K562 (cell line): Measurements from ENCODE around the gene PDIA2. TPM values are rescaled to one million over a fixed set of nuclear protein-coding genes. Genes with fewer than 3 reads are reported as not detected.

Source experiments
- ATAC-seq: fragments of 200-7000 bp; cut with Tn5 transposase; 3 replicates; pipeline ENCODE4 v1.9.1; 2020; ENCODE audit warnings: moderate library complexity
- BruUV-seq: library from RNA; stranded (reverse); fragments of 400-500 nt; replicated peaks from 2 replicates; lab custom pipeline; 2021; lab: Mats Ljungman, UMichigan
- CTCF ChIA-PET: fragments of 300-600 bp; formaldehyde crosslinking; extraction: SDS; loops from one replicate; lab custom pipeline; 2021; ENCODE audit warnings: low intra/inter-chr PET ratio; lab: Yijun Ruan, JAX
- POLR2A ChIA-PET: fragments of 300-600, 350-650 bp; sonication (Branson Sonifier 250); formaldehyde crosslinking; extraction: SDS; loops from one replicate; lab custom pipeline; 2021; ENCODE audit warnings: antibody characterized with exemption, inconsistent platforms; lab: Yijun Ruan, JAX
- DNase-seq, 4 experiments: peaks; one replicate each; pipeline versions ENCODE4 v3.0.0 to v3.0.0-alpha.2; 2011 to 2018; ENCODE audit warnings: low spot score in 3 of 4, mixed read lengths in 3 of 4; ENCODE audit errors: extremely low read depth in 1 of 4
- FAIRE-seq: peaks from 2 replicates; lab custom pipeline; 2011; peaks lifted over from hg19 to GRCh38; lab: Jason Lieb, UNC
- H2AFZ ChIP-seq: 2 replicates; pipeline ENCODE4 v1.6.0; 2011; ENCODE audit warnings: low read depth, low read length, control low read depth, inconsistent platforms
- H3K27ac ChIP-seq: fragments of 200-600 bp; 3 replicates; pipeline ENCODE4 v1.8.0; 2011; ENCODE audit warnings: low read depth, mild to moderate bottlenecking, control low read depth, inconsistent platforms, low read length, moderate library complexity, mixed read lengths; ENCODE audit errors: extremely low read depth
- H3K27me3 ChIP-seq, 2 experiments: fragments of 300-600 bp in 1 of 2; 2 replicates in 1 of 2; 3 replicates in 1 of 2; pipeline versions ENCODE4 v1.6.0 to v1.8.0; 2011; ENCODE audit warnings: inconsistent platforms in 2 of 2, low read length in 2 of 2, mild to moderate bottlenecking in 1 of 2, mixed read lengths in 1 of 2, moderate library complexity in 1 of 2; ENCODE audit not compliant: control insufficient read depth in 2 of 2, insufficient read depth in 2 of 2
- H3K36me3 ChIP-seq: fragments of 300-600 bp; 3 replicates; pipeline ENCODE4 v1.8.0; 2011; ENCODE audit warnings: mild to moderate bottlenecking, low read length, inconsistent platforms; ENCODE audit not compliant: control insufficient read depth, insufficient read depth
- H3K4me1 ChIP-seq, 2 experiments: fragments of 200-600 bp in 1 of 2; replicated peaks in 1 of 2; 2 replicates in 1 of 2; 3 replicates in 1 of 2; pipeline versions ENCODE4 v1.5.1 to v1.8.0; 2011; ENCODE audit warnings: inconsistent platforms in 2 of 2, low read length in 2 of 2, mild to moderate bottlenecking in 1 of 2, mixed read lengths in 1 of 2, moderate library complexity in 1 of 2; ENCODE audit not compliant: control insufficient read depth in 2 of 2, insufficient read depth in 2 of 2
- H3K4me2 ChIP-seq: 2 replicates; pipeline ENCODE4 v1.6.1; 2011; ENCODE audit warnings: low read length, control low read depth, inconsistent platforms, mixed read lengths; ENCODE audit not compliant: insufficient read depth
- H3K4me3 ChIP-seq: fragments of 200-600 bp; sonication (generic), shearing (Covaris generic); 2 replicates; pipeline ENCODE4 v1.5.1; 2016; ENCODE audit warnings: control low read depth, inconsistent platforms
- H3K79me2 ChIP-seq: fragments of 200-600 bp; 3 replicates; pipeline ENCODE4 v1.8.0; 2011; ENCODE audit warnings: low read length, inconsistent platforms; ENCODE audit not compliant: control insufficient read depth, insufficient read depth
- H3K9ac ChIP-seq, 2 experiments: 2 replicates each; pipeline versions ENCODE4 v1.6.0 to v1.6.1; 2011; ENCODE audit warnings: low read depth in 2 of 2, low read length in 2 of 2, control low read depth in 1 of 2, inconsistent platforms in 1 of 2, mild to moderate bottlenecking in 1 of 2, mixed read lengths in 1 of 2; ENCODE audit not compliant: insufficient read depth in 1 of 2
- H3K9me1 ChIP-seq: one replicate; pipeline ENCODE4 v1.6.0; 2011; ENCODE audit warnings: inconsistent platforms, mild to moderate bottlenecking, low read length, moderate library complexity; ENCODE audit not compliant: control insufficient read depth, insufficient read depth
- H3K9me3 ChIP-seq: replicated peaks from 2 replicates; pipeline ENCODE4 v1.5.1; 2011; ENCODE audit warnings: low read depth, low read length, inconsistent platforms; ENCODE audit not compliant: control insufficient read depth, insufficient read depth
- H4K20me1 ChIP-seq: replicated peaks from 2 replicates; pipeline ENCODE4 v1.6.1; 2011; ENCODE audit warnings: low read length, inconsistent platforms, mixed read lengths; ENCODE audit not compliant: control insufficient read depth, insufficient read depth
- ARID2 ChIP-seq: fragments of 450-650 bp; IDR thresholded peaks from 2 replicates; pipeline ENCODE4 v1.6.1; 2017; ENCODE audit warnings: antibody characterized with exemption, mild to moderate bottlenecking
- BRF1 ChIP-seq: IDR thresholded peaks from 3 replicates; pipeline ENCODE4 v1.6.1; 2011; ENCODE audit warnings: borderline replicate concordance, mild to moderate bottlenecking; ENCODE audit not compliant: insufficient read length; ENCODE audit errors: extremely low read depth
- CC2D1A ChIP-seq: fragments of 450-650 bp; IDR thresholded peaks from 2 replicates; pipeline ENCODE4 v1.6.1; 2017; ENCODE audit warnings: mild to moderate bottlenecking
- COPS2 ChIP-seq: fragments of 450-650 bp; conservative IDR thresholded peaks from 2 replicates; pipeline ENCODE4 v1.6.1; 2016; ENCODE audit warnings: mild to moderate bottlenecking, moderate library complexity
- EGR1 ChIP-seq: fragments of 450-650 bp; conservative IDR thresholded peaks from 2 replicates; pipeline ENCODE4 v1.6.1; 2017; ENCODE audit warnings: mild to moderate bottlenecking
- FOXK1 ChIP-seq: sonication (generic); formaldehyde crosslinking; IDR thresholded peaks from 2 replicates; pipeline ENCODE4 v1.8.0; 2022; ENCODE audit warnings: missing genetic modification reagents, mild to moderate bottlenecking, borderline replicate concordance
- FOXM1 ChIP-seq, 2 experiments: fragments of 450-650 bp in 1 of 2; sonication (generic) in 1 of 2; formaldehyde crosslinking in 1 of 2; IDR thresholded peaks; 2 replicates each; pipeline versions ENCODE4 v1.6.1 to v1.9.0; 2017 to 2022; ENCODE audit warnings: low read depth in 2 of 2, mild to moderate bottlenecking in 2 of 2, missing genetic modification reagents in 1 of 2, moderate library complexity in 1 of 2
- HNRNPLL ChIP-seq: fragments of 200-400 bp; formaldehyde crosslinking; IDR thresholded peaks from 2 replicates; pipeline ENCODE4 v1.6.1; 2017; ENCODE audit warnings: low read length, low read depth, mild to moderate bottlenecking; ENCODE audit not compliant: poor library complexity, severe bottlenecking
- PML ChIP-seq: IDR thresholded peaks from 2 replicates; pipeline ENCODE4 v1.6.1; 2012; ENCODE audit warnings: low read length, inconsistent platforms
- SREBF2 ChIP-seq: sonication (generic); formaldehyde crosslinking; IDR thresholded peaks from 2 replicates; pipeline ENCODE4 v1.4.0; 2020; ENCODE audit warnings: mild to moderate bottlenecking, missing genetic modification reagents
- ZNF143 ChIP-seq: sonication (generic); formaldehyde crosslinking; IDR thresholded peaks from 2 replicates; pipeline ENCODE4 v1.9.0; 2022; ENCODE audit warnings: mild to moderate bottlenecking, missing genetic modification reagents
- ZNF561 ChIP-seq: fragments of 450-650 bp; formaldehyde crosslinking; conservative IDR thresholded peaks from 2 replicates; pipeline ENCODE4 v1.4.0; 2020; ENCODE audit warnings: mild to moderate bottlenecking, moderate library complexity
- ZNF707 ChIP-seq: fragments of 250-450 bp; sonication (Bioruptor Pico); conservative IDR thresholded peaks from 2 replicates; pipeline ENCODE4 v1.8.0; 2022; ENCODE audit warnings: inconsistent platforms, mild to moderate bottlenecking, moderate library complexity
- ZNF766 ChIP-seq: fragments of 200-800 bp; sonication (Bioruptor generic); conservative IDR thresholded peaks from 2 replicates; pipeline ENCODE4 v1.6.1; 2016; ENCODE audit warnings: missing genetic modification characterization, missing compliant biosample characterization
- WGBS: fragments of 100-300 bp; shearing (Covaris generic); methylation state at CpG from one replicate; pipeline ENCODE4 v1.1.6; 2016; ENCODE audit warnings: low coverage, mixed read lengths; ENCODE audit not compliant: insufficient coverage; ENCODE audit errors: missing lambda C conversion rate; 5-methylcytosine and 5-hydroxymethylcytosine counted together
- in situ Hi-C: fragments of 300-500 bp; cut with MboI; formaldehyde crosslinking; loops from 4 replicates; pipeline ENCODE4 v1.15.0; 2018; ENCODE audit warnings: inconsistent platforms, mixed read lengths
- intact Hi-C: fragments of 100-400 bp; cut with micrococcal nuclease; formaldehyde crosslinking; loops from 2 replicates; pipeline ENCODE4 v1.14.2; 2022
- polyA plus RNA-seq, 8 experiments: library from polyadenylated mRNA; depleted of rRNA in 4 of 8; stranded (reverse) in 5 of 8; unstranded in 3 of 8; fragments of >200 nt; fragmentation: Nextera tagmentation in 2 of 8; fragmentation: Illumina TruSeq in 1 of 8; extraction: Ambion mirVana in 2 of 8; extraction: Trizol in 1 of 8; gene quantifications; 2 replicates each; pipeline versions ENCODE4 v1.2.1 to v1.2.3, GENCODE V29; 2011 to 2014; ENCODE audit warnings: inconsistent platforms in 1 of 8, missing spikeins in 1 of 8
- total RNA-seq, 7 experiments: library from RNA; depleted of rRNA in 6 of 7; stranded (reverse); fragments of >200 nt in 6 of 7; fragmentation: Illumina TruSeq in 2 of 7; extraction: Trizol in 2 of 7; gene quantifications; 2 replicates each; pipeline versions ENCODE4 v1.2.1 to v1.2.3, GENCODE V29; 2011 to 2021; ENCODE audit warnings: low replicate concordance in 1 of 7
- TF ChIP-seq, protein P1 (sequence below): IDR thresholded peaks from 2 replicates; pipeline ENCODE4 v1.6.1; 2014; ENCODE audit warnings: antibody characterized with exemption
- TF ChIP-seq, protein P2 (sequence below): IDR thresholded peaks from 3 replicates; pipeline ENCODE4 v1.6.1; 2011; ENCODE audit warnings: borderline replicate concordance, mild to moderate bottlenecking; ENCODE audit not compliant: insufficient read length, insufficient read depth
- TF ChIP-seq, protein P3 (sequence below): sonication (generic); formaldehyde crosslinking; IDR thresholded peaks from 2 replicates; pipeline ENCODE4 v1.8.1; 2023; ENCODE audit warnings: mild to moderate bottlenecking, missing genetic modification reagents

PDIA2 gene
- total and polyA plus RNA-seq, 9 of the 15 experiments (the other 6 are each of a cell fraction or from before 2014, with no cell fraction given): 0.13 to 0.92 (median 0.23) TPM; not detected in 4

DNA sequence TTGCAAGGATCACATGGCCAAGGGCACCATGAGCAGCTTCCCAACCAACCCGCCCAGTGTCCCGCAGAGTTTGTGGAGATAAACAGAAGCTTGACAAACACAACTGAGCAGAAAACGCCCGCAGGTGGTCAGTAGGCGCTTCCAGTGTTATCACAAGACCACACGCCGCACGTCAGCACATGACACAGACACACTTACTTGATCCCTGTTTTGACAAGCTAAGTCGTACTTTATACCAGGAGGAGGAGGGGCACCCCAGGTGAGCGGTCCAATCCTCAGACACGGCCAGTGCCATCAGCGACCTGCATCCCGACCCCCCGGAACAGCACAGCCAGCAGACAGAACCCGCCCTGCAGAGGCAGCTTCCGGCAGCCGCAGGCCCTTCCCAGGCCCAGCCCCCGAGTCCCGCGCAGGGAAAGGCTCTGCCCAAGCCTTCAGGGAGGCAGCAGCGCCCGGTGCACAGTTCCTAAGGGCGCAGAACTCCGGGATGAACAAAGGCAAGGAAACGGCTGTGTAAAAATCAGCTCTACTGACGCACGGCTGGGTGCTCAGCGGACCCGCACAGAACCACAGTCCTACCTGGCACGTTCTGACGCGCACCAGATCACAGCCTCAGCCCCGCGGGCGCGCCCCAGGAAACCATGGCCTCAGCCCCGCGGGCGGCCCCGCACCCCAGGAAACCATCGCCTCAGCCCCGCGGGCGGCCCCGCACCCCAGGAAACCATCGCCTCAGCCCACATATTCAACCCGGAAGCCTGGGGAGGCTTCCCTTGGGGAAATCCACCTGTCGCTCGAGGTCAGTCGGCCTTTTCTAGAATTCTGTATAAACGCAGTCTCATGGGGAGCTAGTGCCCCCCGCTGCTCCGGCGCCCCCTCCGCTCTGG lies 41.7 kb downstream of the PDIA2 start:
- DNase-seq (peak; percentile 79 to 95 (median 84)), ATAC-seq (peak; percentile 91), FAIRE-seq (peak; percentile 98)
- H3K9me3 ChIP-seq: no peaks in the 10 kb centered on the region
- peaks cover 86% of the 10 kb centered on the region for H3K79me2 ChIP-seq
- peak overlapping the region; percentile 63 to 89 for H3K9ac ChIP-seq
- H2AFZ ChIP-seq: peak overlapping the region; percentile 63; the same call in 1 of the 2 replicates
- ChIA-PET POLR2A (interaction anchor here (0.6 to 1.4 kb wide), 8 partner anchors 9 to 231 kb away, joined by 3 to 4 read pairs (median 3); no protein-coding TSS in a partner anchor), CTCF (no interaction called here)
- no TSS peak for BruUV-seq
- peak overlapping the region; percentile 86 for H3K27ac ChIP-seq
- WGBS: 11% methylated on average over 47 of the region's 55 CpGs
- peaks cover 49% of the 10 kb centered on the region; the same call in 1 of the 2 replicates for H4K20me1 ChIP-seq
- no peaks in the 10 kb centered on the region for H3K27me3 ChIP-seq
- peaks cover 10% of the 10 kb centered on the region for H3K9me1 ChIP-seq
- peak overlapping the region; percentile 28 for H3K4me3 ChIP-seq
- peaks cover 24 to 54% of the 10 kb centered on the region in 2 experiments for H3K4me1 ChIP-seq
- peaks cover 27% of the 10 kb centered on the region for H3K36me3 ChIP-seq
- intact Hi-C loops (no loop called here), in situ Hi-C loops (no loop called here)
- peak overlapping the region; percentile 74 for H3K4me2 ChIP-seq
- TF ChIP-seq SREBF2 (CRISPR knock-in tag) (no peak), CC2D1A (no peak; the same call in 1 of the 2 replicates), ZNF766 (CRISPR knock-in tag) (peak; percentile 15; the same call in 1 of the 2 replicates), FOXK1 (no peak), COPS2 (no peak), EGR1 (no peak), ZNF143 (CRISPR knock-in tag) (no peak), ZNF561 (CRISPR knock-in tag) (no peak), ARID2 (no peak), PML (peak; percentile 80), BRF1 (no peak), ZNF707 (CRISPR knock-in tag) (peak; percentile 32; the same call in 1 of the 2 replicates), FOXM1 (IDR thresholded peaks at IDR 0.05; ENCODE audit: low read depth) (peak; percentile 64), FOXM1 (CRISPR knock-in tag; IDR thresholded peaks at IDR 0.05; ENCODE audit: low read depth) (no peak), HNRNPLL (no peak)
- TF ChIP-seq, protein P1, sequence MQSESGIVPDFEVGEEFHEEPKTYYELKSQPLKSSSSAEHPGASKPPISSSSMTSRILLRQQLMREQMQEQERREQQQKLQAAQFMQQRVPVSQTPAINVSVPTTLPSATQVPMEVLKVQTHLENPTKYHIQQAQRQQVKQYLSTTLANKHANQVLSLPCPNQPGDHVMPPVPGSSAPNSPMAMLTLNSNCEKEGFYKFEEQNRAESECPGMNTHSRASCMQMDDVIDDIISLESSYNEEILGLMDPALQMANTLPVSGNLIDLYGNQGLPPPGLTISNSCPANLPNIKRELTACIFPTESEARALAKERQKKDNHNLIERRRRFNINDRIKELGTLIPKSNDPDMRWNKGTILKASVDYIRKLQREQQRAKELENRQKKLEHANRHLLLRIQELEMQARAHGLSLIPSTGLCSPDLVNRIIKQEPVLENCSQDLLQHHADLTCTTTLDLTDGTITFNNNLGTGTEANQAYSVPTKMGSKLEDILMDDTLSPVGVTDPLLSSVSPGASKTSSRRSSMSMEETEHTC: peak; percentile 97
- TF ChIP-seq, protein P2, sequence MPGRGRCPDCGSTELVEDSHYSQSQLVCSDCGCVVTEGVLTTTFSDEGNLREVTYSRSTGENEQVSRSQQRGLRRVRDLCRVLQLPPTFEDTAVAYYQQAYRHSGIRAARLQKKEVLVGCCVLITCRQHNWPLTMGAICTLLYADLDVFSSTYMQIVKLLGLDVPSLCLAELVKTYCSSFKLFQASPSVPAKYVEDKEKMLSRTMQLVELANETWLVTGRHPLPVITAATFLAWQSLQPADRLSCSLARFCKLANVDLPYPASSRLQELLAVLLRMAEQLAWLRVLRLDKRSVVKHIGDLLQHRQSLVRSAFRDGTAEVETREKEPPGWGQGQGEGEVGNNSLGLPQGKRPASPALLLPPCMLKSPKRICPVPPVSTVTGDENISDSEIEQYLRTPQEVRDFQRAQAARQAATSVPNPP: no peak
- TF ChIP-seq, protein P3, sequence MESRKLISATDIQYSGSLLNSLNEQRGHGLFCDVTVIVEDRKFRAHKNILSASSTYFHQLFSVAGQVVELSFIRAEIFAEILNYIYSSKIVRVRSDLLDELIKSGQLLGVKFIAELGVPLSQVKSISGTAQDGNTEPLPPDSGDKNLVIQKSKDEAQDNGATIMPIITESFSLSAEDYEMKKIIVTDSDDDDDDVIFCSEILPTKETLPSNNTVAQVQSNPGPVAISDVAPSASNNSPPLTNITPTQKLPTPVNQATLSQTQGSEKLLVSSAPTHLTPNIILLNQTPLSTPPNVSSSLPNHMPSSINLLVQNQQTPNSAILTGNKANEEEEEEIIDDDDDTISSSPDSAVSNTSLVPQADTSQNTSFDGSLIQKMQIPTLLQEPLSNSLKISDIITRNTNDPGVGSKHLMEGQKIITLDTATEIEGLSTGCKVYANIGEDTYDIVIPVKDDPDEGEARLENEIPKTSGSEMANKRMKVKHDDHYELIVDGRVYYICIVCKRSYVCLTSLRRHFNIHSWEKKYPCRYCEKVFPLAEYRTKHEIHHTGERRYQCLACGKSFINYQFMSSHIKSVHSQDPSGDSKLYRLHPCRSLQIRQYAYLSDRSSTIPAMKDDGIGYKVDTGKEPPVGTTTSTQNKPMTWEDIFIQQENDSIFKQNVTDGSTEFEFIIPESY (CRISPR knock-in tag): no peak
